B cell (primary cell): ENCODE measurements around the gene SLC39A3. TPM values are rescaled to one million over a fixed set of nuclear protein-coding genes. Genes with fewer than 3 reads are reported as not detected.
A peak's percentile ranks its signal among the peaks of the same experiment; 100 is the strongest.

ENCODE experiments used
- ATAC-seq: fragments of 200-7000 bp; cut with Tn5 transposase; one replicate; pipeline ENCODE4 v1.10.0; 2021; ENCODE audit warnings: low read depth, mild to moderate bottlenecking, moderate number of reproducible peaks, moderate library complexity
- CTCF ChIA-PET: fragments of 350-600 bp; sonication (Branson Sonifier 250); formaldehyde crosslinking; loops from one replicate; lab custom pipeline; 2021; ENCODE audit warnings: antibody characterized with exemption, inconsistent platforms; lab: Charles Lee
- POLR2A ChIA-PET: fragments of 350-600 bp; sonication (Branson Sonifier 250); formaldehyde crosslinking; loops from one replicate; lab custom pipeline; 2021; ENCODE audit warnings: antibody characterized with exemption; lab: Charles Lee
- DNase-seq: peaks from one replicate; pipeline ENCODE4 v3.0.0; 2013
- H2AFZ ChIP-seq: 2 replicates; pipeline ENCODE4 v1.6.1; 2012; ENCODE audit warnings: mild to moderate bottlenecking, low read depth, low read length; ENCODE audit not compliant: insufficient read depth, poor library complexity, severe bottlenecking
- H3K27ac ChIP-seq, 2 donors: 1 replicate in 1 of 2; 2 replicates in 1 of 2; pipeline ENCODE4 v1.5.1; 2012 to 2013; ENCODE audit warnings: low read length in 2 of 2, mild to moderate bottlenecking in 2 of 2, moderate library complexity in 1 of 2
- H3K27me3 ChIP-seq, 4 experiments: fragments of 200-600 bp in 1 of 4; sonication (generic) in 1 of 4; replicated peaks in 1 of 4; 1 replicate in 2 of 4; 2 replicates in 2 of 4; pipeline versions ENCODE4 v1.6.1 to v1.7.0; 2013 to 2016; ENCODE audit warnings: low read length in 3 of 4, mild to moderate bottlenecking in 2 of 4, mixed read lengths in 1 of 4, moderate library complexity in 1 of 4; ENCODE audit not compliant: insufficient read depth in 4 of 4, control insufficient read depth in 3 of 4; ENCODE audit errors: control extremely low read depth in 1 of 4
- H3K36me3 ChIP-seq, 2 experiments: replicated peaks in 1 of 2; 1 replicate in 1 of 2; 2 replicates in 1 of 2; pipeline versions ENCODE4 v1.6.1 to v1.7.1; 2013; ENCODE audit warnings: low read length in 1 of 2; ENCODE audit not compliant: insufficient read depth in 2 of 2, control insufficient read depth in 1 of 2; ENCODE audit errors: control extremely low read depth in 1 of 2, extremely low read depth in 1 of 2
- H3K4me1 ChIP-seq, 2 donors: fragments of 200-600 bp in 1 of 2; sonication (generic) in 1 of 2; 1 replicate in 1 of 2; 2 replicates in 1 of 2; pipeline versions ENCODE4 v1.5.1 to v1.6.1; 2013 to 2017; ENCODE audit warnings: low read length in 2 of 2; ENCODE audit not compliant: control insufficient read depth in 2 of 2, insufficient read depth in 2 of 2
- H3K4me2 ChIP-seq: replicated peaks from 2 replicates; pipeline ENCODE3; 2012; ENCODE audit warnings: mild to moderate bottlenecking, low read depth, low read length; ENCODE audit not compliant: poor library complexity, severe bottlenecking
- H3K4me3 ChIP-seq, 5 experiments: fragments of 200-600 bp in 1 of 5; sonication (generic) in 1 of 5; 1 replicate in 3 of 5; 2 replicates in 2 of 5; pipeline versions ENCODE4 v1.5.1 to v1.7.0; 2011 to 2016; ENCODE audit warnings: low read length in 4 of 5, mild to moderate bottlenecking in 4 of 5, low read depth in 2 of 5, control low read depth in 1 of 5, moderate library complexity in 1 of 5; ENCODE audit not compliant: insufficient read depth in 1 of 5; ENCODE audit errors: control extremely low read depth in 1 of 5, extremely low read depth in 1 of 5
- H3K79me2 ChIP-seq: fragments of 200-600 bp; sonication (generic); one replicate; pipeline ENCODE4 v1.6.0; 2016; ENCODE audit warnings: low read length; ENCODE audit not compliant: control insufficient read depth, insufficient read depth
- H3K9ac ChIP-seq: fragments of 200-600 bp; sonication (generic); 2 replicates; pipeline ENCODE4 v1.6.1; 2017; ENCODE audit warnings: mild to moderate bottlenecking, low read length, moderate library complexity
- H3K9me3 ChIP-seq, 3 donors: one replicate each; pipeline versions ENCODE4 v1.6.1 to v1.7.1; 2013; ENCODE audit warnings: low read length in 2 of 3; ENCODE audit not compliant: control insufficient read depth in 2 of 3, insufficient read depth in 1 of 3; ENCODE audit errors: control extremely low read depth in 1 of 3
- H4K20me1 ChIP-seq: 2 replicates; pipeline ENCODE4 v1.6.0; 2012; ENCODE audit warnings: mild to moderate bottlenecking, low read length; ENCODE audit not compliant: insufficient read depth, control insufficient read depth, poor library complexity, severe bottlenecking
- H3K27ac Mint-ChIP-seq: one replicate; pipeline ENCODE4 v1.8.0; 2021; ENCODE audit warnings: mixed read lengths
- H3K27me3 Mint-ChIP-seq: one replicate; pipeline ENCODE4 v1.8.0; 2021; ENCODE audit warnings: mixed read lengths
- H3K4me1 Mint-ChIP-seq: one replicate; pipeline ENCODE4 v1.8.0; 2021; ENCODE audit warnings: mixed read lengths
- H3K4me3 Mint-ChIP-seq: one replicate; pipeline ENCODE4 v1.8.0; 2021; ENCODE audit warnings: mixed read lengths
- H3K9me3 Mint-ChIP-seq: one replicate; pipeline ENCODE4 v1.8.0; 2022; ENCODE audit warnings: mixed read lengths; ENCODE audit not compliant: insufficient read depth
- EZH2 ChIP-seq: IDR thresholded peaks from 2 replicates; pipeline ENCODE4 v1.6.1; 2012; ENCODE audit warnings: borderline replicate concordance, low read depth, mild to moderate bottlenecking, moderate library complexity, low read length; ENCODE audit not compliant: insufficient read depth, poor library complexity, severe bottlenecking
- WGBS: methylation state at CpG from one replicate; pipeline ENCODE4 v1.1.5; 2013; ENCODE audit warnings: missing lambda C conversion rate; ENCODE audit not compliant: insufficient coverage; 5-methylcytosine and 5-hydroxymethylcytosine counted together
- intact Hi-C: fragments of 100-400 bp; cut with micrococcal nuclease; formaldehyde crosslinking; loops from one replicate; pipeline ENCODE4 v1.10.0; 2022
- polyA plus RNA-seq: library from polyadenylated mRNA; depleted of rRNA; stranded (reverse); fragments of >200 nt; gene quantifications from 2 replicates; pipeline ENCODE4 v1.2.3, GENCODE V29; 2012
- total RNA-seq, 2 donors: library from RNA; stranded (reverse); fragments of 120-200 nt in 1 of 2; gene quantifications; 1 replicate in 1 of 2; 2 replicates in 1 of 2; pipeline versions ENCODE4 v1.2.3 to v1.2.4, GENCODE V29; 2013 to 2022
- TF ChIP-seq, protein P1 (sequence below): fragments of 200-600 bp; IDR thresholded peaks from one replicate; pipeline ENCODE4 v1.8.0; 2022; ENCODE audit warnings: antibody characterized with exemption, mild to moderate bottlenecking

SLC39A3 gene
- total and polyA plus RNA-seq, 2 donors (not counting 1 experiment from before 2014, with no cell fraction given): 36.4 to 37.6 TPM

GRCh38 chr19:2703691-2704216 is 36.1 kb downstream of the SLC39A3 start:
- ATAC-seq (no peak), DNase-seq (peak; percentile 13)
- H3K9me3 Mint-ChIP-seq: no peaks in the 10 kb centered on the region
- Histone ChIP-seq H3K4me2 (no peak overlapping the region), H3K27me3 (no peaks in the 10 kb centered on the region), H3K79me2 (peaks cover 39% of the 10 kb centered on the region), H2AFZ (no peak overlapping the region), H4K20me1 (peaks cover 20% of the 10 kb centered on the region), H3K4me1 (peaks cover 33 to 37% of the 10 kb centered on the region in 2 donors), H3K9ac (no peak overlapping the region), H3K36me3 (peaks cover 0 to 8% of the 10 kb centered on the region in 2 experiments), H3K4me3 (no peak overlapping the region), H3K27ac (no peak overlapping the region), H3K9me3 (peaks cover 0 to 6% (median 0%) of the 10 kb centered on the region in 3 donors)
- WGBS: 99% methylated on average over 6 of the region's 6 CpGs
- no peak overlapping the region for H3K4me3 Mint-ChIP-seq
- H3K27me3 Mint-ChIP-seq: no peaks in the 10 kb centered on the region
- intact Hi-C loops: no loop called here
- TF ChIP-seq EZH2: no peak
- TF ChIP-seq, protein P1, sequence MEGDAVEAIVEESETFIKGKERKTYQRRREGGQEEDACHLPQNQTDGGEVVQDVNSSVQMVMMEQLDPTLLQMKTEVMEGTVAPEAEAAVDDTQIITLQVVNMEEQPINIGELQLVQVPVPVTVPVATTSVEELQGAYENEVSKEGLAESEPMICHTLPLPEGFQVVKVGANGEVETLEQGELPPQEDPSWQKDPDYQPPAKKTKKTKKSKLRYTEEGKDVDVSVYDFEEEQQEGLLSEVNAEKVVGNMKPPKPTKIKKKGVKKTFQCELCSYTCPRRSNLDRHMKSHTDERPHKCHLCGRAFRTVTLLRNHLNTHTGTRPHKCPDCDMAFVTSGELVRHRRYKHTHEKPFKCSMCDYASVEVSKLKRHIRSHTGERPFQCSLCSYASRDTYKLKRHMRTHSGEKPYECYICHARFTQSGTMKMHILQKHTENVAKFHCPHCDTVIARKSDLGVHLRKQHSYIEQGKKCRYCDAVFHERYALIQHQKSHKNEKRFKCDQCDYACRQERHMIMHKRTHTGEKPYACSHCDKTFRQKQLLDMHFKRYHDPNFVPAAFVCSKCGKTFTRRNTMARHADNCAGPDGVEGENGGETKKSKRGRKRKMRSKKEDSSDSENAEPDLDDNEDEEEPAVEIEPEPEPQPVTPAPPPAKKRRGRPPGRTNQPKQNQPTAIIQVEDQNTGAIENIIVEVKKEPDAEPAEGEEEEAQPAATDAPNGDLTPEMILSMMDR: no peak
- H3K4me1 Mint-ChIP-seq: peaks cover 33% of the 10 kb centered on the region
- CTCF ChIA-PET: interaction anchor here (1.6 to 2.2 kb wide), 2 partner anchors 23 to 55 kb away, joined by 6 to 9 read pairs; no protein-coding TSS in a partner anchor
- POLR2A ChIA-PET: interaction anchor here (0.5 to 6.7 kb wide), 4 partner anchors 23 to 444 kb away, joined by 3 to 86 read pairs (median 5); partner anchors contain the start of gene LMNB2
- H3K27ac Mint-ChIP-seq: peak overlapping the region; percentile 46

- Histone ChIP-seq H3K27ac (peak overlapping the region; percentile 69 to 70), H3K4me3 (peak overlapping the region in 2 of 5 experiments; percentile 5 to 23), H3K79me2 (peaks cover 43% of the 10 kb centered on the region), H3K27me3 (no peaks in the 10 kb centered on the region), H3K9me3 (peaks cover 0 to 5% (median 0%) of the 10 kb centered on the region in 3 donors), H4K20me1 (peaks cover 20% of the 10 kb centered on the region), H2AFZ (no peak overlapping the region), H3K36me3 (peaks cover 0 to 8% of the 10 kb centered on the region in 2 experiments), H3K4me1 (peaks cover 40 to 44% of the 10 kb centered on the region in 2 donors), H3K4me2 (peak overlapping the region; percentile 96), H3K9ac (peak overlapping the region; percentile 45)
- intact Hi-C loops: no loop called here
- 100% methylated on average over 4 of the region's 5 CpGs for WGBS
- H3K27ac Mint-ChIP-seq: peak overlapping the region; percentile 94
- TF ChIP-seq, protein P1: no peak
- no peak for TF ChIP-seq EZH2
- H3K9me3 Mint-ChIP-seq: no peaks in the 10 kb centered on the region
- ATAC-seq (no peak), DNase-seq (no peak)
- no peaks in the 10 kb centered on the region for H3K27me3 Mint-ChIP-seq
- peaks cover 36% of the 10 kb centered on the region for H3K4me1 Mint-ChIP-seq
- ChIA-PET CTCF (interaction anchor here (1.6 to 2.2 kb wide), 2 partner anchors 22 to 55 kb away, joined by 6 to 9 read pairs; no protein-coding TSS in a partner anchor), POLR2A (interaction anchor here (0.5 to 6.7 kb wide), 5 partner anchors 10 to 443 kb away, joined by 3 to 86 read pairs (median 4); no protein-coding TSS in a partner anchor)
- peak overlapping the region; percentile 73 for H3K4me3 Mint-ChIP-seq
These were observed 36.8 kb downstream of the SLC39A3 start for GRCh38 chr19:2703077-2703437.
